GM12874 (cell line): ENCODE data around the gene FAM161A.

Experiments used
- CTCF ChIP-seq: IDR thresholded peaks from 2 replicates; pipeline ENCODE4 v1.5.1; 2011; ENCODE audit warnings: low read depth, mild to moderate bottlenecking, control low read depth, low read length, moderate library complexity; ENCODE audit not compliant: insufficient read depth

The FAM161A gene

GRCh38 chr2:61795408-61795807 lies 58.5 kb downstream of the FAM161A start:
- no peak for TF ChIP-seq CTCF

GRCh38 chr2:61793389-61793836 lies 60.4 kb downstream of the FAM161A start:
- TF ChIP-seq CTCF = peak; percentile 66

GRCh38 chr2:61792355-61792890 lies 61.4 kb downstream of the FAM161A start:
- TF ChIP-seq CTCF = no peak

- TF ChIP-seq CTCF = no peak
These were observed 63.9 kb downstream of the FAM161A start for GRCh38 chr2:61789807-61790602.

- no peak for TF ChIP-seq CTCF
These were observed 65.8 kb downstream of the FAM161A start for GRCh38 chr2:61787941-61788563.

- TF ChIP-seq CTCF = no peak
These were observed 67.0 kb downstream of the FAM161A start for GRCh38 chr2:61786876-61787275.

- no peak for TF ChIP-seq CTCF
These were observed 68.3 kb downstream of the FAM161A start for GRCh38 chr2:61785583-61785982.
